Hippocampal formation (tissue), 2 donors: Measurements from ENCODE around the gene CRKL.

ENCODE experiments used
- DNase-seq, 2 donors: peaks; one replicate each; lab custom pipeline; 2025; lab: John Stamatoyannopoulos, UW

Gene CRKL

DNA sequence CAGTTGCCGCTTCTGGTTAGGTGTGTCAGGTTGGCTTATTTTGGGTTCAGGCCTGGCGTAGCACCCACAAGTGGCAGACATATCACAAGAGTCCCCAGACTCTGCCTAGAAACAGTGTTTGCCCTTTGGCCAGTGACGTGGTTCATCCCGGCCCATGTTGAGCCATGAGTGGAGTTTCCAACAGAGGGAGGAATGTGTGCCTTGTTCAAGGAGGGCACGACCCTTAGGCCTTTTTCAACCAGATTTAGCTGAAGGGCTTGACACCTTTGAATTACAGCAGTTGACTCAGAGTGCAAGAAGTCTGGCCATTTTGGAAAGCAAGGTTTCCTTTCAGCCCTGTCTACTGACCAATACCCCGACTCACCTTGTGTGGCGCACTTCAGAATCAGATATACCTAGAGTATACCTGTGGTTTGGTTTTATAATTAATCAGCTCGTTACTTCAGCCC, 34.7 kb downstream of the CRKL start:
- no peak for DNase-seq

- DNase-seq = no peak
Observed at GRCh38 chr22:20952544-20953341, 35.5 kb downstream of the CRKL start.

DNA sequence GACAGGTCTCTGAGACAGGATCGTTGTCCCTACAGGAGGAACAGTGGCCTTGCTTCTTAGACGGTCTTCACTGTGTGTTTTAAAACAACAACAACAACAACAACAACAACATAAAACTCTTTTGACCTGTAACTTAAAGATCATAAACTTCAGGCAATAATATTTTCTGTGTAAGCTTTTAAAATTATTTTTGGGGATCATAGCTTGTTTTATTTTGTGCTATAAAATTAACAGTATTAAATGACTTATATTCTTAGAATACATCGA, 36.1 kb downstream of the CRKL start:
- DNase-seq = no peak

GRCh38 chr22:20953668-20954500, 36.7 kb downstream of the CRKL start:
- no peak for DNase-seq

DNA sequence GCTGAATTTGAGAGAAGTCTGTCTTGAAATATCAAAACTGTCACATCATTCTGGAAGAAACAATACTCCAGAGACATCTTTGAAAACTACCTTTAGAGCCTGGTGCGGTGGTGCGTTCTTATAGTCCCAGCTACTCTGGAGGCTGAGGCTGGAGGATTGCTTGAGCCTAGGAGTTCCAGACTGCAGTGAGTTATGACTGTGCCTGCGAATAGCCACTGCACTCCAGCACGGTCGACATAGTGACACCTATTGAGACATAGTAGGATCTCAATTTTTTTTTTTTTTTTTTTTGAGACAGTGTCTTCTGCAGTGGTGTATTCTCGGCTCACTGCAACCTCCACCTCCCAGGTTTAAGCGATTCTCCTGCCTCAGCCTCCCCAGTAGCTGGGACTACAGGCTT, 38.3 kb downstream of the CRKL start:
- no peak for DNase-seq

GRCh38 chr22:20956258-20957101, 39.3 kb downstream of the CRKL start:
- DNase-seq = no peak

- no peak for DNase-seq
Observed at GRCh38 chr22:20957102-20957682, 40.0 kb downstream of the CRKL start.

- no peak for DNase-seq
Observed at GRCh38 chr22:20957683-20958431, 40.6 kb downstream of the CRKL start.

DNA sequence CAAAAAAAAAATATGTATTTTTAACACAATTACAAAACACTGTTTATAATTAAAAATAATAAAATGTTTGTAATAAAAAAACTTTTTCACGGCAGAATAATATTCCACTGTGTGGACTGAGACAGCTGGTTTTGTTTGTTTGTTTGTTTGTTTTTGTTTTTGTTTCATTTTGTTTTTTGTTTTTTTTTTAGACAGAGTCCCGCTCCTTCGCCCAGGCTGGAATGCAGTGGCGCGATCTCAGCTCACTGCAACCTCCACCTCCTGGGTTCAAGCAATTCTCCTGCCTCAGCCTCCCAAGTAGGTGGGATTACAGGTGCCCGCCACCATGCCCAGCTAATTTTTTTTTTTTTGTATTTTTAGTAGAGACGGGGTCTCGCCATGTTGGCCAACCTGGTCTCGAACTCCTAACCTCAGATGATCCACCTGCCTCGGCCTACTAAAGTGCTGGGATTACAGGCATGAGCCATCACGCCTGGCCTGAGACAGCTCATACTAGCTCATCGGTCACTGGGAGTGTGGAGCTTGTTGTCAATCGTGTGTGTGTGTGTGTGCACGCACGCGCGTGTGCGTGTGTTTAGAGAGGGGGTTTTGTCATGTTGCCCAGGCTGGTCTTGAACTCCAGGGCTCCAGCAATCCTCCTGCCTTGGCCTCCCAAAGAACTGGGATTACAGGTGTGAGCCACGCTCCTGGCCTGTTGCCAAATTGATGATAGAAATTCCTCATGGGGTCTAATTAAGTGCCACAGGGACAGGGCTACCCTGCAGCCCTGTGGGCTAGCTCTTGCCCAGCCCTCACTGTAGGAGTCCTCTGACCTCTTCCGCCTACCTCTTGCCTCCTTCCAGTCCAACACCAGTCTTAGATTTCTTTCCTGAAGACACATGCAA, 42.6 kb downstream of the CRKL start:
- no peak for DNase-seq

DNA sequence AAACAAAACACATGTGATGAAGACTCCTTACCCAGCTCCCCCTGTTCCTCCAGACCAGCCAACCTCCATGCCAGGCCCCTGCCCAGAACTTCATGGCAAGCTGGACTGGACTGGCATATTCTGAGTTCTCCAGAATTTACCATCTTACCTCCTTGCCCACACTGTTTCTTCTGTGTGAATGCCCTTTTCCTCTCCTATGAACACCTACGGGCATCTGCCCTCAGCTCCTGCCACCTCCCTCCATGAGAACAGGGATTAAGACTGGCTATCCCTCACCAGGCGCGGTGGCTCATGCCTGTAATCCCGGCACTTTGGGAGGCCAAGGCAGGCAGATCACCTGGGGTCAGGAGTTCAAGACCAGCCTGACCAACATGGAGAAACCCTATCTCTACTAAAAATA, 43.4 kb downstream of the CRKL start:
- DNase-seq = no peak

DNA sequence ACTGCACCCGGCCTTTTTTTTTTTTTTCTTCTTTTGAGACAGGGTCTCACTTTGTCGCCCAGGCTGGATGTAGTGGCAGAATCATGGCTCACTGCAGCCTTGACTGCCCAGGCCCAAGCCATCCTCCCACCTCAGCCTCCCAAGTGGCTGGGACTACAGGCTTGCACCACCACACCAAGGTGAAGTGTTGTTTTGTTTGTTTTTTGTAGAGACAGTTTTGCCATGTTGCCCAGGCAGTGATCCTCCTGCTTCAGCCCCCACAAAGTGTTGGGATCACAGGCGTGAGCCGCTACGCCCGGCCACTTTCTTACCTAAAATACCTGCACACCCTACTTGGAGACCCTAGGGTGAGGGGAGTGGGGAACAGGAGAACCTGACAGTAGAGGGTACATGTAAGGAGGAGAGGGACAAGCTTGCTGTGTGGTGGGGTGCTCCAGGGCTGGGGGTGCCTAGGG, 45.3 kb downstream of the CRKL start:
- DNase-seq = no peak

- no peak for DNase-seq
Observed at GRCh38 chr22:20963201-20964052, 46.2 kb downstream of the CRKL start.

- DNase-seq = no peak
Observed at GRCh38 chr22:20964090-20964798, 47.0 kb downstream of the CRKL start.

DNA sequence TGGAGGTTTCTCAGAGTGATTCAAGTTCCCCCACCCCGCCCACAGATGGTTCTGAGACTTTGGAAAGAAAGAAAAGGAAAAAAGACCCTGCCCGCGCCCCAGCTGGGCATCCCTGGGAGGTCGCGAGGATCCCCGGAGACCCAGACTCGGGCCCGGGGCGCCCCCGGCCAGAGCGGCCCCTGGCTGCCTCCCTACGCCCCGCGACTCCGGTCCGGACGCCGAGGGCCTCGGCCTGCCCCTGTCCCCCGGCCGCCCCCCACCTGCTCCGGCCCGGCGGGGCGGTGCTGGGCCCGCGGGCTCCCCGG, 47.5 kb downstream of the CRKL start:
- no peak for DNase-seq

GRCh38 chr22:20965104-20965887, 48.1 kb downstream of the CRKL start:
- no peak for DNase-seq

DNA sequence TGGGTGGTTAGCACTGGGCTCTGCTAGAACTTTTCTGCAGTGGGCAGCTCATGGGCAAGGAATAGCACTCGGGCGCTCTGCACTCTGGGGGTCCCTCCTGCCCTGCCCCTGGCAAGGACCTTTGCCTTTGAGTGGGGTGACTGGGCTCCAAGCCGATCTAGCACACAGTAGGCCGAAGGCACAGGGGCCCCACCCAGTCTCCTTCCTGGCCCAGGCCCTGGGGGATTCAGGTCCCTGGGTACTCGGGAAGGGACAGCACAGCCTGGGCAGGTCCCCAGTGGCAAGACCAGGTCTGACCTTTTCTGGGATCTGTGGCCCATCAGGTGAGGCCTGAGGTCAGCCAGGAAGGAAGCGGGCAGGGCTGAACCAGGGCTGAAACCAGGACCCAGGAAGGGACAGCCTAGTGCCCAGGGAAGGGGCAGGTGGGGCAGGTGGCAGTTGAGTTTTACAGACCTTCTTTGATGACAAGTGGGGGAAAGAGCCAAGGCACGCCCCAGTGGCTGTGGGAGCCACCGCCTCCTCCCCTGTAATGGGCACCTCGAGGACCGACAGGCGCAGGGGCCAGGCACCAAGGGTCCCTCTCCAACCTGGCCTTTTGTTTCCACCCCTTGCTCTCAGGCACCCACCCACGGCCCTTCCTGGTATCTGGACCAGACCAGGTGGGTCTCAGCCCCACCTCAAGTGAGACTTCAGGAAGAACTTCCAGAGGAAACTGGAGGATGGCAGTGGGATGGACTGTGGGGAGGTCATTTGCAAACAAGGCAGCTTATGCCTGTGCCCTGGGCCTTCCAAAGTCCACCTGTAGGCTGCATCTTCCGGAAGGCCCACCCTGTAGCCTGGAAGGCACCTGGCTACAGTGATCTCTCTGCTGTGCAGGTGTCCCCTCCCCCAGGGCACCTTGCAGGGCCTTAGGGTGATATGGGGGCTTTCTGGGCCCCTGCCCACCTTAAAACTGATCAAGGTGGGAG, 49.0 kb downstream of the CRKL start:
- DNase-seq = no peak
